ENCODE measurements around the gene UNC45B. TPM values are rescaled to one million over a fixed set of nuclear protein-coding genes. Genes with fewer than 3 reads are reported as not detected.
A peak's percentile ranks its signal among the peaks of the same experiment; 100 is the strongest.
"Not testable (repeated sequence)": the region's sequence is repeated elsewhere in the genome, so short reads cannot be mapped to it uniquely, and the experiment has no call there.

UNC45B gene
- polyA plus RNA-seq, 1 donor from 2014 or later, result not detected

GRCh38 chr17:35170968-35171771 is 23.6 kb downstream of the UNC45B start:
- Histone ChIP-seq H3K27ac (ENCODE audit: low read length) (no peak overlapping the region), H3K4me2 (ENCODE audit: low read length) (no peak overlapping the region), H4K20me1 (ENCODE audit: insufficient read depth) (no peaks in the 10 kb centered on the region), H3F3A (ENCODE audit: insufficient read depth, low read length, poor library complexity, severe bottlenecking) (no peaks in the 10 kb centered on the region), H3K27me3 (ENCODE audit: insufficient read depth, low read depth, low read length) (no peaks in the 10 kb centered on the region), H3K4me3 (ENCODE audit: low read length) (no peak overlapping the region), H3K79me2 (replicated peaks; ENCODE audit: insufficient read depth, low read length) (no peaks in the 10 kb centered on the region), H3K9me2 (ENCODE audit: insufficient read depth, low read length) (no peaks in the 10 kb centered on the region), H3K9me3 (ENCODE audit: low read length) (no peaks in the 10 kb centered on the region), H3K9ac (ENCODE audit: low read length) (no peak overlapping the region), H2AFZ (ENCODE audit: low read depth, low read length) (no peak overlapping the region), H3K36me3 (ENCODE audit: insufficient read depth, low read length) (no peaks in the 10 kb centered on the region)
- TF ChIP-seq CTCF (IDR thresholded peaks at IDR 0.05; ENCODE audit: poor library complexity, severe bottlenecking) (peak; percentile 26), REST (IDR thresholded peaks at IDR 0.05; ENCODE audit: borderline replicate concordance) (no peak), RAD21 (conservative IDR thresholded peaks at IDR 0.05) (peak; percentile 22)

- Histone ChIP-seq H3K79me2 (replicated peaks; ENCODE audit: insufficient read depth, low read length) (no peaks in the 10 kb centered on the region), H2AFZ (ENCODE audit: low read depth, low read length) (no peak overlapping the region), H3K27me3 (ENCODE audit: insufficient read depth, low read depth, low read length) (no peaks in the 10 kb centered on the region), H3K27ac (ENCODE audit: low read length) (no peak overlapping the region), H3K36me3 (ENCODE audit: insufficient read depth, low read length) (no peaks in the 10 kb centered on the region), H3F3A (ENCODE audit: insufficient read depth, low read length, poor library complexity, severe bottlenecking) (no peaks in the 10 kb centered on the region), H3K9me3 (ENCODE audit: low read length) (no peaks in the 10 kb centered on the region), H4K20me1 (ENCODE audit: insufficient read depth) (no peaks in the 10 kb centered on the region), H3K4me3 (ENCODE audit: low read length) (no peak overlapping the region), H3K9ac (ENCODE audit: low read length) (no peak overlapping the region), H3K9me2 (ENCODE audit: insufficient read depth, low read length) (no peaks in the 10 kb centered on the region), H3K4me2 (ENCODE audit: low read length) (no peak overlapping the region)
- TF ChIP-seq TAF1 (IDR thresholded peaks at IDR 0.05; ENCODE audit: low read depth), result no peak
- no peak for TF ChIP-seq SMC3 (conservative IDR thresholded peaks at IDR 0.05; ENCODE audit: poor library complexity)
- no peak for TF ChIP-seq MXI1 (conservative IDR thresholded peaks at IDR 0.05; ENCODE audit: poor library complexity, severe bottlenecking)
- TF ChIP-seq EZH2 (IDR thresholded peaks at IDR 0.05; ENCODE audit: borderline replicate concordance, insufficient read depth, low read length, poor library complexity, severe bottlenecking), result no peak
- TF ChIP-seq EP300 (conservative IDR thresholded peaks at IDR 0.05; ENCODE audit: poor library complexity, severe bottlenecking), result no peak
- TF ChIP-seq POLR2AphosphoS5 (IDR thresholded peaks at IDR 0.05), result no peak
- no peak for TF ChIP-seq REST (IDR thresholded peaks at IDR 0.05; ENCODE audit: borderline replicate concordance)
- no peak for TF ChIP-seq RAD21 (conservative IDR thresholded peaks at IDR 0.05)
- TF ChIP-seq CTCF (IDR thresholded peaks at IDR 0.05; ENCODE audit: poor library complexity, severe bottlenecking), result no peak
Measured at GRCh38 chr17:35171834-35172233, 24.2 kb downstream of the UNC45B start.

- not testable (repeated sequence) for H3K36me3 ChIP-seq (ENCODE audit: insufficient read depth, low read length); H3K79me2 ChIP-seq (replicated peaks; ENCODE audit: insufficient read depth, low read length); H3K4me2 ChIP-seq (ENCODE audit: low read length); H3K4me3 ChIP-seq (ENCODE audit: low read length); H3K27me3 ChIP-seq (ENCODE audit: insufficient read depth, low read depth, low read length); H4K20me1 ChIP-seq (ENCODE audit: insufficient read depth); H3K9me2 ChIP-seq (ENCODE audit: insufficient read depth, low read length); H2AFZ ChIP-seq (ENCODE audit: low read depth, low read length); H3K9me3 ChIP-seq (ENCODE audit: low read length); H3F3A ChIP-seq (ENCODE audit: insufficient read depth, low read length, poor library complexity, severe bottlenecking); H3K9ac ChIP-seq (ENCODE audit: low read length); H3K27ac ChIP-seq (ENCODE audit: low read length)
Measured at GRCh38 chr17:35172321-35172720, 24.7 kb downstream of the UNC45B start.
